HEK293 (cell line): ENCODE results near the gene TBX10.
A peak's percentile ranks its signal among the peaks of the same experiment; 100 is the strongest.

Experiments used
- CTCF ChIA-PET: fragments of 350-600 bp; formaldehyde crosslinking; extraction: SDS; loops from one replicate; lab custom pipeline; 2021; ENCODE audit warnings: antibody characterized with exemption; lab: Yijun Ruan, JAX
- POLR2A ChIA-PET: fragments of 300-600 bp; formaldehyde crosslinking; extraction: SDS; loops from one replicate; lab custom pipeline; 2020; ENCODE audit warnings: antibody characterized with exemption, inconsistent platforms; lab: Yijun Ruan, JAX
- H3K27ac ChIP-seq: fragments of 200-500 bp; sonication (Bioruptor generic); 2 replicates; pipeline ENCODE4 v1.5.1; 2014; ENCODE audit warnings: low read depth, low read length, control low read depth, inconsistent platforms; ENCODE audit errors: extremely low read depth
- H3K36me3 ChIP-seq, 2 experiments: fragments of 200-500 bp in 1 of 2; sonication (Bioruptor generic) in 1 of 2; 1 replicate in 1 of 2; 2 replicates in 1 of 2; pipeline ENCODE4 v1.5.1; 2014 to 2017; ENCODE audit warnings: inconsistent platforms in 2 of 2, low read length in 2 of 2; ENCODE audit not compliant: control insufficient read depth in 2 of 2, insufficient read depth in 1 of 2
- H3K4me1 ChIP-seq: fragments of 200-500 bp; sonication (Bioruptor generic); 2 replicates; pipeline ENCODE4 v1.5.1; 2014; ENCODE audit warnings: mild to moderate bottlenecking, low read length, inconsistent platforms; ENCODE audit not compliant: control insufficient read depth, insufficient read depth
- H3K4me3 ChIP-seq: 2 replicates; pipeline ENCODE4 v1.5.1; 2011; ENCODE audit warnings: low read depth, mild to moderate bottlenecking, control low read depth, low read length, moderate library complexity
- H3K9me3 ChIP-seq: fragments of 200-500 bp; sonication (Bioruptor generic); 2 replicates; pipeline ENCODE4 v1.5.1; 2014; ENCODE audit warnings: low read depth, low read length, inconsistent platforms; ENCODE audit not compliant: control insufficient read depth, insufficient read depth
- CTCF ChIP-seq: fragments of 450-650 bp; formaldehyde crosslinking; IDR thresholded peaks from 2 replicates; pipeline ENCODE4 v1.5.1; 2016; ENCODE audit warnings: missing biosample characterization, missing genetic modification characterization
- KLF9 ChIP-seq: fragments of 450-650 bp; formaldehyde crosslinking; IDR thresholded peaks from 2 replicates; pipeline ENCODE4 v1.5.1; 2016; ENCODE audit warnings: missing biosample characterization, missing genetic modification characterization, low read depth
- PATZ1 ChIP-seq: fragments of 450-650 bp; formaldehyde crosslinking; IDR thresholded peaks from 2 replicates; pipeline ENCODE4 v1.5.1; 2016; ENCODE audit warnings: missing biosample characterization, missing genetic modification characterization
- YY1 ChIP-seq: fragments of 450-650 bp; formaldehyde crosslinking; IDR thresholded peaks from 2 replicates; pipeline ENCODE4 v1.5.1; 2018; ENCODE audit warnings: missing biosample characterization, missing genetic modification characterization
- ZBTB11 ChIP-seq: fragments of 450-650 bp; formaldehyde crosslinking; conservative IDR thresholded peaks from 2 replicates; pipeline ENCODE4 v1.5.1; 2016; ENCODE audit warnings: low read depth, missing biosample characterization, missing genetic modification characterization
- ZBTB20 ChIP-seq: fragments of 450-650 bp; formaldehyde crosslinking; IDR thresholded peaks from 2 replicates; pipeline ENCODE4 v1.5.1; 2016; ENCODE audit warnings: missing biosample characterization, missing genetic modification characterization
- ZBTB26 ChIP-seq: fragments of 450-650 bp; formaldehyde crosslinking; optimal IDR thresholded peaks from 2 replicates; pipeline ENCODE3; 2016; ENCODE audit warnings: missing biosample characterization, mild to moderate bottlenecking, missing genetic modification characterization
- ZBTB49 ChIP-seq: fragments of 450-650 bp; formaldehyde crosslinking; IDR thresholded peaks from 2 replicates; pipeline ENCODE4 v1.5.1; 2016; ENCODE audit warnings: missing biosample characterization, missing genetic modification characterization, low read depth
- ZFP69B ChIP-seq: fragments of 450-650 bp; formaldehyde crosslinking; IDR thresholded peaks from 2 replicates; pipeline ENCODE4 v1.5.1; 2016; ENCODE audit warnings: missing biosample characterization, missing genetic modification characterization
- ZNF248 ChIP-seq: fragments of 450-650 bp; formaldehyde crosslinking; IDR thresholded peaks from 2 replicates; pipeline ENCODE4 v1.5.1; 2017; ENCODE audit warnings: missing biosample characterization, missing genetic modification characterization
- ZNF302 ChIP-seq: fragments of 450-650 bp; formaldehyde crosslinking; IDR thresholded peaks from 2 replicates; pipeline ENCODE4 v1.5.1; 2016; ENCODE audit warnings: missing biosample characterization, missing genetic modification characterization, low read depth
- ZNF324 ChIP-seq: fragments of 450-650 bp; formaldehyde crosslinking; IDR thresholded peaks from 2 replicates; pipeline ENCODE4 v1.5.1; 2016; ENCODE audit warnings: missing biosample characterization, missing genetic modification characterization
- ZNF341 ChIP-seq: fragments of 450-650 bp; formaldehyde crosslinking; IDR thresholded peaks from 2 replicates; pipeline ENCODE4; 2016; ENCODE audit warnings: low read depth, missing biosample characterization, missing genetic modification characterization
- ZNF37A ChIP-seq: fragments of 450-650 bp; IDR thresholded peaks from 2 replicates; pipeline ENCODE4 v1.5.1; 2018; ENCODE audit warnings: missing biosample characterization, missing genetic modification characterization
- ZNF423 ChIP-seq: fragments of 450-650 bp; formaldehyde crosslinking; IDR thresholded peaks from 2 replicates; pipeline ENCODE4 v1.5.1; 2016; ENCODE audit warnings: missing biosample characterization, missing genetic modification characterization
- ZNF501 ChIP-seq: fragments of 450-650 bp; formaldehyde crosslinking; IDR thresholded peaks from 2 replicates; pipeline ENCODE4 v1.5.1; 2016; ENCODE audit warnings: missing biosample characterization, missing genetic modification characterization
- ZNF561 ChIP-seq: fragments of 450-650 bp; IDR thresholded peaks from 2 replicates; pipeline ENCODE4 v1.5.1; 2018; ENCODE audit warnings: missing biosample characterization, missing genetic modification characterization, borderline replicate concordance
- ZNF670 ChIP-seq: fragments of 450-650 bp; formaldehyde crosslinking; IDR thresholded peaks from 2 replicates; pipeline ENCODE4 v1.5.1; 2016; ENCODE audit warnings: missing biosample characterization, missing genetic modification characterization, low read depth
- ZNF76 ChIP-seq: fragments of 450-650 bp; formaldehyde crosslinking; IDR thresholded peaks from 2 replicates; pipeline ENCODE4; 2016; ENCODE audit warnings: low read depth, missing biosample characterization, missing genetic modification characterization, borderline replicate concordance
- ZNF792 ChIP-seq: fragments of 450-650 bp; formaldehyde crosslinking; IDR thresholded peaks from 2 replicates; pipeline ENCODE4 v1.5.1; 2016; ENCODE audit warnings: missing biosample characterization, missing genetic modification characterization
- TF ChIP-seq, protein P1 (sequence below): fragments of 450-650 bp; formaldehyde crosslinking; IDR thresholded peaks from 2 replicates; pipeline ENCODE4 v1.5.1; 2016; ENCODE audit warnings: missing biosample characterization, missing genetic modification characterization
- TF ChIP-seq, protein P2 (sequence below): sonication (generic); formaldehyde crosslinking; IDR thresholded peaks from 2 replicates; pipeline ENCODE4 v1.8.1; 2022; ENCODE audit warnings: mild to moderate bottlenecking, moderate library complexity, missing genetic modification reagents

The TBX10 gene

GRCh38 chr11:67606492-67607295, 32.9 kb downstream of the TBX10 start, which contains the start of gene NDUFV1:
TSS of gene NDUFV1 (plus strand) at chr11:67606936. CDS start at chr11:67607005, 69 bp downstream.
- H3K4me3 ChIP-seq, result peak within 1 kb of the TSS; percentile 96
- peak within 1 kb of the TSS; percentile 63; the same call in 1 of the 2 replicates for H3K27ac ChIP-seq
- POLR2A ChIA-PET, result no interaction called here
- CTCF ChIA-PET, result no interaction called here
- no peaks in the 10 kb centered on the region for H3K9me3 ChIP-seq
- H3K4me1 ChIP-seq, result no peaks in the 10 kb centered on the region
- peaks cover 0 to 33% of the 10 kb centered on the region in 2 experiments; a peak in 1 of 3 replicates for H3K36me3 ChIP-seq
- peak; percentile 91 for TF ChIP-seq ZNF76
- 0 out of 2 replicates have a peak, but pooled peaks have one; percentile 27 for TF ChIP-seq YY1 (tag by site-specific recombination)
- peak; percentile 100 for TF ChIP-seq CTCF
- TF ChIP-seq ZNF341 (tag by site-specific recombination), result peak; percentile 22; the same call in 1 of the 2 replicates
- TF ChIP-seq ZNF37A, result no peak
- peak; percentile 62; the same call in 1 of the 2 replicates for TF ChIP-seq ZNF324 (tag by site-specific recombination)
- TF ChIP-seq ZBTB11 (tag by site-specific recombination), result peak; percentile 80
- peak; percentile 37; the same call in 1 of the 2 replicates for TF ChIP-seq ZBTB20 (tag by site-specific recombination)
- TF ChIP-seq ZNF792 (tag by site-specific recombination), result peak; percentile 71; the same call in 1 of the 2 replicates
- TF ChIP-seq PATZ1, result peak; percentile 40; the same call in 1 of the 2 replicates
- peak; percentile 40; the same call in 1 of the 2 replicates for TF ChIP-seq ZFP69B (tag by site-specific recombination)
- peak; percentile 76 for TF ChIP-seq KLF9 (tag by site-specific recombination)
- TF ChIP-seq, protein P1, sequence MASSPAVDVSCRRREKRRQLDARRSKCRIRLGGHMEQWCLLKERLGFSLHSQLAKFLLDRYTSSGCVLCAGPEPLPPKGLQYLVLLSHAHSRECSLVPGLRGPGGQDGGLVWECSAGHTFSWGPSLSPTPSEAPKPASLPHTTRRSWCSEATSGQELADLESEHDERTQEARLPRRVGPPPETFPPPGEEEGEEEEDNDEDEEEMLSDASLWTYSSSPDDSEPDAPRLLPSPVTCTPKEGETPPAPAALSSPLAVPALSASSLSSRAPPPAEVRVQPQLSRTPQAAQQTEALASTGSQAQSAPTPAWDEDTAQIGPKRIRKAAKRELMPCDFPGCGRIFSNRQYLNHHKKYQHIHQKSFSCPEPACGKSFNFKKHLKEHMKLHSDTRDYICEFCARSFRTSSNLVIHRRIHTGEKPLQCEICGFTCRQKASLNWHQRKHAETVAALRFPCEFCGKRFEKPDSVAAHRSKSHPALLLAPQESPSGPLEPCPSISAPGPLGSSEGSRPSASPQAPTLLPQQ (tag by site-specific recombination), result peak; percentile 70
- TF ChIP-seq ZNF561, result peak; percentile 64; the same call in 1 of the 2 replicates
- TF ChIP-seq ZNF302, result no peak
- TF ChIP-seq ZNF501 (tag by site-specific recombination), result peak; percentile 66; the same call in 1 of the 2 replicates
- TF ChIP-seq, protein P2, sequence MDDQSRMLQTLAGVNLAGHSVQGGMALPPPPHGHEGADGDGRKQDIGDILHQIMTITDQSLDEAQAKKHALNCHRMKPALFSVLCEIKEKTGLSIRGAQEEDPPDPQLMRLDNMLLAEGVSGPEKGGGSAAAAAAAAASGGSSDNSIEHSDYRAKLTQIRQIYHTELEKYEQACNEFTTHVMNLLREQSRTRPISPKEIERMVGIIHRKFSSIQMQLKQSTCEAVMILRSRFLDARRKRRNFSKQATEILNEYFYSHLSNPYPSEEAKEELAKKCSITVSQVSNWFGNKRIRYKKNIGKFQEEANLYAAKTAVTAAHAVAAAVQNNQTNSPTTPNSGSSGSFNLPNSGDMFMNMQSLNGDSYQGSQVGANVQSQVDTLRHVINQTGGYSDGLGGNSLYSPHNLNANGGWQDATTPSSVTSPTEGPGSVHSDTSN (CRISPR knock-in tag), result peak; percentile 79; the same call in 1 of the 2 replicates
- TF ChIP-seq ZBTB26 (tag by site-specific recombination), result peak; percentile 96
- TF ChIP-seq ZNF248 (tag by site-specific recombination), result no peak
- no peak for TF ChIP-seq ZNF670 (tag by site-specific recombination)
- no peak for TF ChIP-seq ZBTB49 (tag by site-specific recombination)
- TF ChIP-seq ZNF423 (tag by site-specific recombination), result no peak
